ENCODE results near the gene SYF2. TPM values are rescaled to one million over a fixed set of nuclear protein-coding genes. Genes with fewer than 3 reads are reported as not detected.
"Not testable (repeated sequence)": the region's sequence is repeated elsewhere in the genome, so short reads cannot be mapped to it uniquely, and the experiment has no call there.

SYF2 gene
- total RNA-seq = 10 to 100 TPM; 24.8 to 45.7 (median 30.9) TPM

GRCh38 chr1:25232027-25232865 is at the start of gene SYF2:
Gene SYF2 (minus strand): TSS chr1:25232502. CDS start chr1:25232467, 35 bp downstream.
- peak within 1 kb of the TSS; percentile 92 to 96 (median 94) for H3K27ac ChIP-seq
- H3K4me1 ChIP-seq = peaks cover 0 to 29% (median 6%) of the 10 kb centered on the region in 4 donors
- peak within 1 kb of the TSS; percentile 69 to 95 (median 89) for H3K4me3 ChIP-seq
- TF ChIP-seq POLR2A (IDR thresholded peaks at IDR 0.05) (peak; percentile 52 to 55), CTCF (IDR thresholded peaks at IDR 0.05) (no peak)
- peak; percentile 85 to 97 (median 95) for DNase-seq
- H3K9me3 ChIP-seq = no peaks in the 10 kb centered on the region
- H3K36me3 ChIP-seq = peaks cover 0 to 38% (median 0%) of the 10 kb centered on the region in 3 donors
- no peaks in the 10 kb centered on the region for H3K27me3 ChIP-seq

GRCh38 chr1:25279693-25280111 is 47.4 kb upstream of the SYF2 start:
- H3K27ac ChIP-seq, H3K4me1 ChIP-seq, H3K27me3 ChIP-seq, H3K36me3 ChIP-seq, H3K4me3 ChIP-seq, DNase-seq, H3K9me3 ChIP-seq: not testable (repeated sequence)

- H3K36me3 ChIP-seq, H3K27ac ChIP-seq, H3K9me3 ChIP-seq, H3K4me1 ChIP-seq, H3K27me3 ChIP-seq, H3K4me3 ChIP-seq, DNase-seq: not testable (repeated sequence)
Measured at GRCh38 chr1:25278790-25279189, 46.5 kb upstream of the SYF2 start.

- not testable (repeated sequence) for H3K27ac ChIP-seq, H3K4me3 ChIP-seq, H3K9me3 ChIP-seq, H3K4me1 ChIP-seq, H3K36me3 ChIP-seq, DNase-seq, H3K27me3 ChIP-seq
Measured at GRCh38 chr1:25278358-25278757, 46.1 kb upstream of the SYF2 start.

- H3K4me3 ChIP-seq, H3K4me1 ChIP-seq, H3K27me3 ChIP-seq, DNase-seq, H3K27ac ChIP-seq, H3K9me3 ChIP-seq, H3K36me3 ChIP-seq: not testable (repeated sequence)
Measured at GRCh38 chr1:25277295-25277694, 45.0 kb upstream of the SYF2 start.

- H3K4me1 ChIP-seq, H3K27me3 ChIP-seq, DNase-seq, H3K9me3 ChIP-seq, H3K36me3 ChIP-seq, H3K27ac ChIP-seq, H3K4me3 ChIP-seq: not testable (repeated sequence)
Measured at GRCh38 chr1:25275648-25276047, 43.3 kb upstream of the SYF2 start.

GRCh38 chr1:25272238-25272637 is 39.9 kb upstream of the SYF2 start, which contains the start of gene RHD:
Gene RHD (plus strand): TSS chr1:25272509. CDS start chr1:25272548, 39 bp downstream.
- H3K4me3 ChIP-seq, H3K27ac ChIP-seq, H3K4me1 ChIP-seq, DNase-seq, H3K9me3 ChIP-seq, H3K27me3 ChIP-seq, H3K36me3 ChIP-seq: not testable (repeated sequence)

GRCh38 chr1:25268143-25268760 is 36.0 kb upstream of the SYF2 start:
- peak overlapping the region; percentile 52 to 68 (median 56) for H3K4me3 ChIP-seq
- H3K27ac ChIP-seq = peak overlapping the region; percentile 80 to 92 (median 88)
- H3K9me3 ChIP-seq, H3K36me3 ChIP-seq, DNase-seq, H3K27me3 ChIP-seq, H3K4me1 ChIP-seq: not testable (repeated sequence)

- H3K9me3 ChIP-seq, H3K27me3 ChIP-seq, H3K4me1 ChIP-seq, H3K36me3 ChIP-seq: not testable (repeated sequence)
- peak; percentile 76 to 88 (median 88) for DNase-seq
- H3K27ac ChIP-seq = peak overlapping the region; percentile 80 to 92 (median 88)
- H3K4me3 ChIP-seq = peak overlapping the region; percentile 52 to 68 (median 56)
Measured at GRCh38 chr1:25267288-25268142, 35.2 kb upstream of the SYF2 start.

GRCh38 chr1:25266554-25267287 is 34.4 kb upstream of the SYF2 start:
- H3K4me1 ChIP-seq, DNase-seq, H3K27me3 ChIP-seq, H3K9me3 ChIP-seq, H3K36me3 ChIP-seq: not testable (repeated sequence)
- Histone ChIP-seq H3K4me3 (peak overlapping the region; percentile 52 to 68 (median 56)), H3K27ac (peak overlapping the region in 3 of 4 donors; percentile 87 to 92 (median 90))

GRCh38 chr1:25260336-25260735 is 28.0 kb upstream of the SYF2 start:
- H3K27ac ChIP-seq, H3K36me3 ChIP-seq, H3K4me3 ChIP-seq, H3K4me1 ChIP-seq, DNase-seq, H3K27me3 ChIP-seq, H3K9me3 ChIP-seq: not testable (repeated sequence)

GRCh38 chr1:25259813-25260212 is 27.5 kb upstream of the SYF2 start:
- DNase-seq, H3K4me1 ChIP-seq, H3K27ac ChIP-seq, H3K27me3 ChIP-seq, H3K9me3 ChIP-seq, H3K4me3 ChIP-seq, H3K36me3 ChIP-seq: not testable (repeated sequence)

All from Peyer's patch (tissue), 4 donors.